Aorta (tissue), 5 donors: ENCODE measurements around the gene REEP1. TPM values are rescaled to one million over a fixed set of nuclear protein-coding genes. Genes with fewer than 3 reads are reported as not detected.

Experiments
- ATAC-seq: fragments of 200-7000 bp; cut with Tn5 transposase; one replicate; pipeline ENCODE4 v1.9.1; 2022; ENCODE audit warnings: moderate library complexity; ENCODE audit not compliant: low FRiP score
- DNase-seq, 2 donors: peaks; one replicate each; pipeline ENCODE4 v3.0.0-alpha.2; 2020
- H3K27ac ChIP-seq, 2 donors: one replicate each; pipeline ENCODE4 v1.5.1; 2013; ENCODE audit warnings: low read length in 2 of 2, mild to moderate bottlenecking in 2 of 2, moderate library complexity in 2 of 2, control low read depth in 1 of 2, inconsistent platforms in 1 of 2, low read depth in 1 of 2
- H3K27me3 ChIP-seq, 2 donors: one replicate each; pipeline ENCODE4 v1.6.1; 2013; ENCODE audit warnings: control low read depth in 1 of 2, low read length in 1 of 2, mild to moderate bottlenecking in 1 of 2, moderate library complexity in 1 of 2; ENCODE audit not compliant: insufficient read depth in 2 of 2, control insufficient read depth in 1 of 2
- H3K36me3 ChIP-seq, 2 donors: one replicate each; pipeline ENCODE4 v1.6.1; 2013; ENCODE audit warnings: control low read depth in 1 of 2, low read length in 1 of 2, mild to moderate bottlenecking in 1 of 2; ENCODE audit not compliant: insufficient read depth in 2 of 2, control insufficient read depth in 1 of 2
- H3K4me1 ChIP-seq, 2 donors: one replicate each; pipeline ENCODE4 v1.6.1; 2013; ENCODE audit warnings: low read length in 2 of 2, control low read depth in 1 of 2, mild to moderate bottlenecking in 1 of 2, moderate library complexity in 1 of 2; ENCODE audit not compliant: insufficient read depth in 2 of 2, control insufficient read depth in 1 of 2
- H3K4me3 ChIP-seq, 2 donors: one replicate each; pipeline ENCODE4 v1.5.1; 2013; ENCODE audit warnings: low read length in 2 of 2, control low read depth in 1 of 2, mild to moderate bottlenecking in 1 of 2
- H3K9me3 ChIP-seq: one replicate; pipeline ENCODE4 v1.6.1; 2013; ENCODE audit warnings: mild to moderate bottlenecking, low read length; ENCODE audit not compliant: control insufficient read depth
- WGBS, 2 donors: extraction: QIAGEN DNeasy Blood & Tissue Kit; methylation state at CpG; one replicate each; pipeline ENCODE4 v1.1.7; 2013; 5-methylcytosine and 5-hydroxymethylcytosine counted together
- intact Hi-C, 2 donors: fragments of 100-400 bp; cut with DNase I; formaldehyde crosslinking; loops; one replicate each; pipeline versions ENCODE4 v1.14.2 to v1.15.0; 2022
- polyA plus RNA-seq, 2 donors: library from polyadenylated mRNA; stranded (reverse); fragments of 200-250 nt; gene quantifications; one replicate each; pipeline ENCODE4 v1.2.3, GENCODE V29; 2013
- total RNA-seq, 2 donors: library from RNA; stranded (reverse); fragmentation: NEBNext Ultra II Directional; extraction: Animal tissue kit (Norgen Biotek cat#: 25700); gene quantifications; one replicate each; pipeline ENCODE4 v1.2.1, GENCODE V29; 2021
- donor health status: healthy with polysubstance abuse.
- donor health status: Bipolar disorder and iron deficiency.
- donor health status: DM: no; HTN: no; CAD: no.
- donor health status: DM: no; HTN: no; CAD: no.
- donor health status: DM: yes; HTN: yes; CAD: no.

The REEP1 gene
- total and polyA plus RNA-seq, 4 donors: 4.5 to 36.3 (median 10.5) TPM

- Histone ChIP-seq H3K4me3 (no peak overlapping the region), H3K9me3 (no peaks in the 10 kb centered on the region), H3K36me3 (no peaks in the 10 kb centered on the region), H3K4me1 (peaks cover 0 to 3% of the 10 kb centered on the region in 2 donors), H3K27ac (peak overlapping the region in 1 of 2 donors; percentile 52), H3K27me3 (no peaks in the 10 kb centered on the region)
- no peak for ATAC-seq
- WGBS, 2 donors: 57 to 60% methylated on average over 6 of the region's 6 CpGs
- intact Hi-C loops: no loop called here
- DNase-seq: no peak
Observed at GRCh38 chr2:86243272-86243671, 94.2 kb downstream of the REEP1 start.

GRCh38 chr2:86241611-86242010, 95.8 kb downstream of the REEP1 start:
- H3K9me3 ChIP-seq: no peaks in the 10 kb centered on the region
- ATAC-seq (no peak), DNase-seq (no peak)
- H3K36me3 ChIP-seq: no peaks in the 10 kb centered on the region
- WGBS, 2 donors: 85 to 89% methylated on average over 6 of the region's 6 CpGs
- H3K4me1 ChIP-seq: peaks cover 0 to 3% of the 10 kb centered on the region in 2 donors
- no peaks in the 10 kb centered on the region for H3K27me3 ChIP-seq
- no peak overlapping the region for H3K4me3 ChIP-seq
- no peak overlapping the region for H3K27ac ChIP-seq
- intact Hi-C loops: no loop called here

- Histone ChIP-seq H3K36me3 (no peaks in the 10 kb centered on the region), H3K9me3 (no peaks in the 10 kb centered on the region), H3K27me3 (no peaks in the 10 kb centered on the region), H3K27ac (no peak overlapping the region), H3K4me1 (peaks cover 0 to 3% of the 10 kb centered on the region in 2 donors), H3K4me3 (no peak overlapping the region)
- ATAC-seq: no peak
- DNase-seq: no peak
- intact Hi-C loops: no loop called here
- 92 to 93% methylated on average over 14 of the region's 14 CpGs for WGBS, 2 donors
Observed at GRCh38 chr2:86240251-86240650, 97.2 kb downstream of the REEP1 start.

GRCh38 chr2:86239745-86240144, 97.7 kb downstream of the REEP1 start:
- 91 to 92% methylated on average over 8 of the region's 8 CpGs for WGBS, 2 donors
- Histone ChIP-seq H3K9me3 (no peaks in the 10 kb centered on the region), H3K4me3 (no peak overlapping the region), H3K36me3 (no peaks in the 10 kb centered on the region), H3K27ac (no peak overlapping the region), H3K27me3 (no peaks in the 10 kb centered on the region), H3K4me1 (peaks cover 0 to 3% of the 10 kb centered on the region in 2 donors)
- ATAC-seq (no peak), DNase-seq (no peak)
- intact Hi-C loops: no loop called here

- DNase-seq (no peak), ATAC-seq (no peak)
- H3K27me3 ChIP-seq: no peaks in the 10 kb centered on the region
- no peaks in the 10 kb centered on the region for H3K36me3 ChIP-seq
- 90 to 91% methylated on average over 4 of the region's 4 CpGs for WGBS, 2 donors
- peaks cover 0 to 3% of the 10 kb centered on the region in 2 donors for H3K4me1 ChIP-seq
- no peak overlapping the region for H3K27ac ChIP-seq
- H3K4me3 ChIP-seq: no peak overlapping the region
- intact Hi-C loops: no loop called here
- no peaks in the 10 kb centered on the region for H3K9me3 ChIP-seq
Observed at GRCh38 chr2:86239326-86239725, 98.1 kb downstream of the REEP1 start.

- Histone ChIP-seq H3K27ac (no peak overlapping the region), H3K9me3 (no peaks in the 10 kb centered on the region), H3K36me3 (no peaks in the 10 kb centered on the region), H3K27me3 (no peaks in the 10 kb centered on the region), H3K4me1 (peaks cover 0 to under 1% of the 10 kb centered on the region in 2 donors), H3K4me3 (no peak overlapping the region)
- WGBS, 2 donors: 89 to 90% methylated on average over 5 of the region's 5 CpGs
- ATAC-seq: no peak
- no peak for DNase-seq
- intact Hi-C loops: no loop called here
Observed at GRCh38 chr2:86238354-86238753, 99.1 kb downstream of the REEP1 start.

GRCh38 chr2:86237172-86237571, 100.3 kb downstream of the REEP1 start:
- intact Hi-C loops: no loop called here
- Histone ChIP-seq H3K27me3 (no peaks in the 10 kb centered on the region), H3K9me3 (no peaks in the 10 kb centered on the region), H3K36me3 (no peaks in the 10 kb centered on the region), H3K4me1 (no peaks in the 10 kb centered on the region), H3K27ac (no peak overlapping the region), H3K4me3 (no peak overlapping the region)
- ATAC-seq (no peak), DNase-seq (no peak)
- WGBS, 2 donors: 74 to 85% methylated on average over 5 of the region's 5 CpGs

- DNase-seq: no peak
- H3K36me3 ChIP-seq: no peaks in the 10 kb centered on the region
- WGBS, 2 donors: 68 to 79% methylated on average over 12 of the region's 12 CpGs
- H3K4me3 ChIP-seq: no peak overlapping the region
- intact Hi-C loops: no loop called here
- no peaks in the 10 kb centered on the region for H3K4me1 ChIP-seq
- no peaks in the 10 kb centered on the region for H3K27me3 ChIP-seq
- no peaks in the 10 kb centered on the region for H3K9me3 ChIP-seq
- peak overlapping the region in 1 of 2 donors; percentile 35 for H3K27ac ChIP-seq
- ATAC-seq: no peak
Observed at GRCh38 chr2:86235196-86235980, 102.0 kb downstream of the REEP1 start.

- Histone ChIP-seq H3K27ac (peak overlapping the region in 1 of 2 donors; percentile 67), H3K9me3 (no peaks in the 10 kb centered on the region), H3K36me3 (no peaks in the 10 kb centered on the region), H3K4me1 (no peaks in the 10 kb centered on the region), H3K27me3 (no peaks in the 10 kb centered on the region), H3K4me3 (no peak overlapping the region)
- no peak for ATAC-seq
- no peak for DNase-seq
- 6 to 9% methylated on average over 3 of the region's 3 CpGs for WGBS, 2 donors
- intact Hi-C loops: no loop called here
Observed at GRCh38 chr2:86234563-86235131, 102.8 kb downstream of the REEP1 start.
